Hepatocyte (in vitro differentiated cells): ENCODE measurements around the gene HDAC8. TPM values are rescaled to one million over a fixed set of nuclear protein-coding genes. Genes with fewer than 3 reads are reported as not detected.
"Not testable (repeated sequence)": the region's sequence is repeated elsewhere in the genome, so short reads cannot be mapped to it uniquely, and the experiment has no call there.

ENCODE experiments used
- DNase-seq: peaks from one replicate; pipeline ENCODE4 v3.0.0-alpha.2; 2016; ENCODE audit warnings: low spot score
- H2AFZ ChIP-seq: fragments of 200-600 bp; sonication (generic); 2 replicates; pipeline ENCODE4 v1.6.0; 2016; ENCODE audit warnings: antibody characterized with exemption, mild to moderate bottlenecking
- H3K27ac ChIP-seq: fragments of 200-600 bp; sonication (generic); 2 replicates; pipeline ENCODE4 v1.5.1; 2016; ENCODE audit warnings: mild to moderate bottlenecking
- H3K27me3 ChIP-seq: fragments of 200-600 bp; sonication (generic); 2 replicates; pipeline ENCODE4 v1.6.1; 2016
- H3K36me3 ChIP-seq: fragments of 200-600 bp; sonication (generic); replicated peaks from 2 replicates; pipeline ENCODE4 v1.5.1; 2016; ENCODE audit warnings: low read depth; ENCODE audit not compliant: insufficient read depth
- H3K4me1 ChIP-seq: fragments of 200-600 bp; sonication (generic); 2 replicates; pipeline ENCODE4 v1.5.1; 2016; ENCODE audit warnings: mild to moderate bottlenecking, moderate library complexity; ENCODE audit not compliant: insufficient read depth
- H3K4me2 ChIP-seq: fragments of 200-600 bp; sonication (generic); 2 replicates; pipeline ENCODE4 v1.6.0; 2016
- H3K4me3 ChIP-seq: fragments of 200-600 bp; sonication (generic); 2 replicates; pipeline ENCODE4 v1.5.1; 2016; ENCODE audit warnings: mild to moderate bottlenecking
- H3K79me2 ChIP-seq: fragments of 200-600 bp; sonication (generic); 2 replicates; pipeline ENCODE4 v1.6.0; 2017; ENCODE audit warnings: mild to moderate bottlenecking
- H3K9me2 ChIP-seq: fragments of 200-600 bp; sonication (generic); replicated peaks from 2 replicates; pipeline ENCODE4 v1.6.0; 2017; ENCODE audit warnings: mild to moderate bottlenecking; ENCODE audit not compliant: insufficient read depth
- H3K9me3 ChIP-seq: fragments of 200-600 bp; sonication (generic); 2 replicates; pipeline ENCODE4 v1.5.1; 2016; ENCODE audit warnings: low read depth, mild to moderate bottlenecking
- H4K20me1 ChIP-seq: fragments of 200-600 bp; sonication (generic); 2 replicates; pipeline ENCODE4 v1.6.0; 2016; ENCODE audit warnings: mild to moderate bottlenecking; ENCODE audit not compliant: insufficient read depth, poor library complexity, severe bottlenecking
- EZH2 ChIP-seq: fragments of 200-600 bp; sonication (generic); IDR thresholded peaks from 2 replicates; pipeline ENCODE4 v1.6.1; 2016; ENCODE audit warnings: antibody characterized with exemption, mild to moderate bottlenecking, borderline replicate concordance
- EZH2phosphoT487 ChIP-seq: fragments of 200-600 bp; sonication (generic); IDR thresholded peaks from one replicate; pipeline ENCODE4 v1.6.1; 2018; ENCODE audit warnings: antibody characterized with exemption, mild to moderate bottlenecking, low read depth, moderate library complexity; ENCODE audit not compliant: unreplicated experiment, severe bottlenecking
- WGBS: methylation state at CpG from one replicate; pipeline ENCODE4 v1.1.6; 2016; ENCODE audit warnings: low lambda C conversion rate; ENCODE audit errors: missing lambda C conversion rate; 5-methylcytosine and 5-hydroxymethylcytosine counted together
- polyA plus RNA-seq: library from polyadenylated mRNA; unstranded; fragments of >200 nt; fragmentation: Nextera tagmentation; extraction: Ambion mirVana; gene quantifications from 2 replicates; pipeline ENCODE4 v1.2.1, GENCODE V29; 2016
- total RNA-seq: library from RNA; depleted of rRNA; stranded (reverse); fragments of >200 nt; gene quantifications from 2 replicates; pipeline ENCODE4 v1.2.3, GENCODE V29; 2014
- TF ChIP-seq, protein P1 (sequence below): fragments of 200-600 bp; sonication (generic); IDR thresholded peaks from 2 replicates; pipeline ENCODE4 v1.5.1; 2016; ENCODE audit warnings: antibody characterized with exemption, mild to moderate bottlenecking; ENCODE audit not compliant: poor library complexity

Gene HDAC8
- total and polyA plus RNA-seq, 2 experiments from 2014 or later: 29.4 to 29.5 TPM

DNA sequence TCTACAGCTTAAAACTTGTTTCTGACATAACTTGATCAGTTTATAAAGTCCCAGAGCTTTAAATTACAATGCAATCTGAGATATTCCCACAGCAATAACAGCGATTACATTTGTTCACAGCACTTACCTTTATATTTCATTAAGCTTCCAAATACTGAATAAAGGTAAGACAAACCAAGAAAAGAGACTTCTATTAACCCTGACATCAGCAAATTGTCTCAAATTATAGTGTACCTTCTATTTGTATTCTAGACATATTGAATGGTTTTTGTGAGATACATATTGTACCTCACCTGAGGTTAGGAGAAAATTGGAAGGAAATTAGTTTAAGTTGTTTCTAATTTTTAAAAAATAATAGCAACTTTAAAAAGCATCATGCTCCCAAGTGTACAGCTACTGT is 111.9 kb downstream of the HDAC8 start:
- Histone ChIP-seq H3K27me3 (no peaks in the 10 kb centered on the region), H3K4me1 (no peaks in the 10 kb centered on the region), H3K79me2 (no peaks in the 10 kb centered on the region), H3K9me3 (no peaks in the 10 kb centered on the region), H3K4me2 (no peak overlapping the region), H2AFZ (no peak overlapping the region), H4K20me1 (no peaks in the 10 kb centered on the region), H3K36me3 (no peaks in the 10 kb centered on the region), H3K27ac (no peak overlapping the region), H3K9me2 (no peaks in the 10 kb centered on the region), H3K4me3 (no peak overlapping the region)
- WGBS: 79% methylated on average over 1 of the region's 1 CpG
- no peak for DNase-seq
- TF ChIP-seq EZH2: no peak
- TF ChIP-seq, protein P1, sequence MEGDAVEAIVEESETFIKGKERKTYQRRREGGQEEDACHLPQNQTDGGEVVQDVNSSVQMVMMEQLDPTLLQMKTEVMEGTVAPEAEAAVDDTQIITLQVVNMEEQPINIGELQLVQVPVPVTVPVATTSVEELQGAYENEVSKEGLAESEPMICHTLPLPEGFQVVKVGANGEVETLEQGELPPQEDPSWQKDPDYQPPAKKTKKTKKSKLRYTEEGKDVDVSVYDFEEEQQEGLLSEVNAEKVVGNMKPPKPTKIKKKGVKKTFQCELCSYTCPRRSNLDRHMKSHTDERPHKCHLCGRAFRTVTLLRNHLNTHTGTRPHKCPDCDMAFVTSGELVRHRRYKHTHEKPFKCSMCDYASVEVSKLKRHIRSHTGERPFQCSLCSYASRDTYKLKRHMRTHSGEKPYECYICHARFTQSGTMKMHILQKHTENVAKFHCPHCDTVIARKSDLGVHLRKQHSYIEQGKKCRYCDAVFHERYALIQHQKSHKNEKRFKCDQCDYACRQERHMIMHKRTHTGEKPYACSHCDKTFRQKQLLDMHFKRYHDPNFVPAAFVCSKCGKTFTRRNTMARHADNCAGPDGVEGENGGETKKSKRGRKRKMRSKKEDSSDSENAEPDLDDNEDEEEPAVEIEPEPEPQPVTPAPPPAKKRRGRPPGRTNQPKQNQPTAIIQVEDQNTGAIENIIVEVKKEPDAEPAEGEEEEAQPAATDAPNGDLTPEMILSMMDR: no peak
- TF ChIP-seq EZH2phosphoT487: no peak

DNA sequence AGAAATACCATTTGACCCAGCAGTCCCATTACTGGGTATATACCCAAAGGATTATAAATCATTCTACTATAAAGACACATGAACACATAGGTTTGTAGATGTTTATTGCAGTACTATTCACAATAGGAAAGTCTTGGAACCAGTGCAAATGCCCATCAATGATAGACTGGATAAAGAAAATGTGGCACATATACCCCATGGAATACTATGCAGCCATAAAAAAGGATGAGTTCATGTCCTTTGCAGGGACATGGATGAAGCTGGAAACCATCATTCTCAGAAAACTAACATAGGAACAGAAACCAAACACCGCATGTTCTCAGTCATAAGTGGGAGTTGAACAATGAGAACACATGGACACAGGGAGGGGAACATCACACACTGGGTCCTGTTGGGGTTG is 123.6 kb downstream of the HDAC8 start:
- H3K27me3 ChIP-seq, H4K20me1 ChIP-seq, H3K4me2 ChIP-seq, H3K27ac ChIP-seq, H3K36me3 ChIP-seq, H3K79me2 ChIP-seq, DNase-seq, H3K9me2 ChIP-seq, H3K4me1 ChIP-seq, H3K9me3 ChIP-seq, H3K4me3 ChIP-seq, H2AFZ ChIP-seq: not testable (repeated sequence)
- 95% methylated on average over 1 of the region's 1 CpG for WGBS

DNA sequence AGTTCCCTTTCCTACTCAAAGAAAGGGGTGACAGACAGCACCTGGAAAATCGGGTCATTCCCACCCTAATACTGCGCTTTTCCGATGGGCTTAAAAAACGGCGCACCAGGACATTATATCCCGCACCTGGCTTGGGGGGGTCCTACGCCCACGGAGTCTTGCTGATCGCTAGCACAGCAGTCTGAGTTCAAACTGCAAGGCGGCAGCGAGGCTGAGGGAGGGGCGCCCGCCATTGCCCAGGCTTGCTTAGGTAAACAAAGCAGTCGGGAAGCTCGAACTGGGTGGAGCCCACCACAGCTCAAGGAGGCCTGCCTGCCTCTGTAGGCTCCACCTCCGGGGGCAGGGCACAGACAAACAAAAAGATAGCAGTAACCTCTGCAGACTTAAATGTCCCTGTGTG is 131.9 kb downstream of the HDAC8 start:
- H4K20me1 ChIP-seq, H3K4me1 ChIP-seq: not testable (repeated sequence)

DNA sequence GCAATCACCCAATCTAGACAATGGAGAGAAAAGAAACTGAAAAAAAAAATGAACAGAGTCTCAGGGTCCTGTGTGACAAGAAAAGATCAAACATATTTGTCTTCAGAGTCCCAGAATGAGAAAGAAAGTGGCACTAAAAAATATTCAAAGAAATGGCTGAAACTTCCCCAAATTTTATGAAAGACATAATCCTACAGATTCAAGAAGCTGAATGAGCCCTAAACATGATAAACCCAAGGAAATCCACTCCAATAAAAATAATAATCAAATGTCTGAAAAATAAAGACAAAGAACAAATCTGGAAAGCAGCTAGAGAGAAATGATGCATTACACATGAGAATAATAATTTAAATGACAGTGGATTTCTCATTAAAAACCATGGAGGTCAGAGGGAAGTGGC is 136.6 kb downstream of the HDAC8 start:
- Histone ChIP-seq H3K9me3 (no peaks in the 10 kb centered on the region), H3K79me2 (no peaks in the 10 kb centered on the region), H3K9me2 (no peaks in the 10 kb centered on the region), H3K27ac (no peak overlapping the region), H3K36me3 (no peaks in the 10 kb centered on the region), H3K4me2 (no peak overlapping the region), H3K4me1 (no peaks in the 10 kb centered on the region), H3K27me3 (no peaks in the 10 kb centered on the region), H3K4me3 (no peak overlapping the region), H2AFZ (no peak overlapping the region), H4K20me1 (no peaks in the 10 kb centered on the region)
- no peak for DNase-seq
- TF ChIP-seq EZH2phosphoT487 (no peak), EZH2 (no peak)
- TF ChIP-seq, protein P1: no peak

More for the DNA sequence above, 131.9 kb downstream of the HDAC8 start:
- DNase-seq, H3K36me3 ChIP-seq, H3K9me2 ChIP-seq, H3K79me2 ChIP-seq, H2AFZ ChIP-seq, H3K27ac ChIP-seq, H3K4me3 ChIP-seq, H3K4me2 ChIP-seq, H3K27me3 ChIP-seq, H3K9me3 ChIP-seq: not testable (repeated sequence)
- WGBS: 90% methylated on average over 16 of the region's 16 CpGs
